ENCODE data around the gene FSCB.
"Not testable (repeated sequence)": the region's sequence is repeated elsewhere in the genome, so short reads cannot be mapped to it uniquely, and the experiment has no call there.

Gene FSCB

GRCh38 chr14:44507183-44507582, at the start of gene FSCB:
TSS of gene FSCB (minus strand) at chr14:44507283. CDS start at chr14:44506987, 296 bp downstream.
- DNase-seq: no peak

DNA sequence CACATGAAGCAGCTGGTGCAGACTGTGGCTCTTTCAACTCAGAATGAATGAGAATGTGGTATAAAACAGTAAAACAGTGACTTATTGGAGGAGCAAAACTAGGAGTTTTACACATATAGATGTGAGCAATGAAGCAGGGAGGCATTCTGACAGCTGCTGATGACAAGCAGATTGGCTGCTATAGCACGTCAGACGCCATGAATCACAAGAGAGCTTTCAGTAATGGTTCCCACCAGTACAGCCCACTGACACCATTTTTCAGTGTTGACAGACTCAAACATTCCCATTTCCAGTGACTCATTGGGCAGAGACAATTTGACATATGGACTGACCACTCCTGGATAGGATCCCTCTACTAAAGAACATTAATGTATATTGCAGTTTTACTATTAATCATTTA, 24.6 kb upstream of the FSCB start:
- no peak for DNase-seq

- DNase-seq: no peak
These were observed 23.4 kb upstream of the FSCB start for GRCh38 chr14:44530475-44530874.

- DNase-seq: no peak
These were observed 21.9 kb upstream of the FSCB start for GRCh38 chr14:44529026-44529425.

GRCh38 chr14:44528180-44528579, 21.1 kb upstream of the FSCB start:
- DNase-seq: no peak

- no peak for DNase-seq
These were observed 18.2 kb upstream of the FSCB start for GRCh38 chr14:44525237-44525636.

DNA sequence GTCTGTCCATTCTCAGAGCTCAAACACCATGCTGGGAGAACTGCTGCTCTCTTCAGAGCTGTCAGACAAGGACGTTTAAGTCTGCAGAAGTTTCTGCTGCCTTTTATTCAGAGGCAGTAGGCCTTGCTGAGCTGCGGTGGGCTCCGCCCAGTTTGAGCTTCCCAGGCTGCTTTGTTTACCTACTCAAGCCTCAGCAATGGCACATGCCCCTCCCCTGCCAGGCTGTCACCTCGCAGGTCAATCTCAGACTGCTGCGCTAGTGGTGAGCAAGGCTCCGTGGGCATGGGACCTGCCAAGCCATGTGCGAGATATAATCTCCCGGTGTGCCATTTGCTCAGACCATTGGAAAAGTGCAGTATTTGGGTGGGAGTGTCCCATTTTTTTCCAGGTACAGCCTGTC, 8.6 kb upstream of the FSCB start:
- DNase-seq: not testable (repeated sequence)

DNA sequence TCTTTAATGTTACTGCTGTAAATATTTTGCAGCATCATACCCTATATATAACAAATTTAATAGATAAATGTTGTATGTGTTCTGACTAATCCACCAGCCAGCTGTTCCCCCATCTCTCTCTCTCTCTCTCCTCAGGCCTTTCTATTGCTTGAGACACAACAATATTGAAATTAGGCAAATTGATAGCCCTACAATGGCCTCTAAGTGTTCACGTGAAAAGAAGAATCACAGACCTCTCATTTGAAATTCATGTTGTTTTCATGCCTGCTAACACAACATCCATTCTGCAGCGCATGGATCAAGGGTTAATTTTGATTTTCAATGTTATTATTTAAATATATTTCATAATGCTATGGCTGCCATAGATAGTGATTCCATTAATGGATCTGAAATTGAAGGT, 1.8 kb upstream of the FSCB start:
- no peak for DNase-seq

- DNase-seq: no peak
These were observed 1.5 kb downstream of the FSCB start for GRCh38 chr14:44505588-44505987.

DNA sequence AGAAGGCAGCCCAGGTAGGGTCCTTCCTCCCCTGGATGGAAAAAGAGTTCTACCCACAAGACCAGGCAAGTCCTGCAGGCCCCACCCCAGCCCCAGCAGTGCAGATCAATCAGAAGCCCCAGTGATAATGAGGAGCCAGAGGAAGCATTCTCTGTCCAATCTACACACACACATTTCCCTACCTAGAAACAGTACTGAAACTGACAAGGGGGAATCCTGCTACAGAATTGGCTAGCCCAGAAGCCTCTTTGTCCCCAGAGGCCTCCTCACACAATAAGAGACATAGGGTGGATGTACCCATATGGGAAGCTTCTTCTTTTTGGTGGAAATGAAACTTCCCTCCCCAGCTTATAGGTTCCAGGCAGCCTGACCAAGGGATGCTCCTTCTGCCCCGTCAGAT, 9.9 kb downstream of the FSCB start:
- DNase-seq: no peak

- DNase-seq: no peak
These were observed 12.9 kb downstream of the FSCB start for GRCh38 chr14:44494137-44494536.

- no peak for DNase-seq
These were observed 16.1 kb downstream of the FSCB start for GRCh38 chr14:44490966-44491365.

GRCh38 chr14:44477953-44478352, 29.1 kb downstream of the FSCB start:
- DNase-seq: no peak

GRCh38 chr14:44468771-44469170, 38.3 kb downstream of the FSCB start:
- DNase-seq: no peak

DNA sequence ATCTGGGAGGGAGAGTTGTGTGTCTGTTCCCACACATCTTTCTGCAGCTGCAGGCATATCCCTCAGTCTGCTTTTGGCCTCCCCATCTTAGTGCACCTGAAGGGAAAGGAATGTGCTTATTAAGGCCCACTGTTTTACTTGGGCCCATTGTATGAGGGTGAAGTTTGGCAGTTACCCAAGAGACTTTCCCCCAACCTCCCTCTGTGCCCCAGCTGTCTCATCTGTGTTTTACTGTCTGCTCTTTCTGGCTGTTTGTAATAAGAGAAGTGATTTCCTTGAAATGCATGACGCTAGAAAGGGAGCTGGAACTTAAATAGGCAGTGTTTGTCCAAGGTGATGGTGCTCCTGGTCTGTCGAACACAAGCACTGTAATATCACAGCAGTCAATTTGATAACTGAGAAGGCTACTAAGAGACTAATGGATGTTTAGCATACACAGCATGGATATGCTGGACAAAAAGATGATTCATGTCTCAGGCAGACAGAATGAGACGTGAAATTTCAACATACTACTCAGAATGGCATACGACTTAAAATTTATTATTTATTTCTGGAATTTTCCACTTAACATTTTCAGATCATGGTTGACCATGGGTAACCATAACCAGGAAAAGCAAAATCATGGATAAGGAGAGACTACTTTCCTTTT, 43.6 kb downstream of the FSCB start:
- peak; percentile 2 for DNase-seq

DNA sequence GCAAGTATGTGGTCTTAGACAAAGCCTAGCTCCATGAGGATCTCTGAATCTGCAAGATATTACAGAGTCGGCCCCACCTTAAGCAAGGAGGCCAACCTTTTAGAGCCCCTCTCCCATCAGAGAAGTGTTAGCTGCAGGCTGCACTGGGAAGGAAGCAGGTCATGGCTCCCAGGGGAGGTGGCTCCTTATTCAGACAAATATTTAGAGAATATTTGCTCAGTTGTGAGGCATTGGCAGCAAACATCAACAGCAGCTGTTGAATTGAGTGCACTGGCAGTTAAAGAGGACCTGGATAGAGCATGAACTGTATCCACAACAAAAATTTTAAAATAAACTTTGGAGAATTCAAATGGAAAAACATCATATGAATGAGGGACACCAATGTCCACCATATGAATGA, 44.7 kb downstream of the FSCB start:
- DNase-seq: no peak

DNA sequence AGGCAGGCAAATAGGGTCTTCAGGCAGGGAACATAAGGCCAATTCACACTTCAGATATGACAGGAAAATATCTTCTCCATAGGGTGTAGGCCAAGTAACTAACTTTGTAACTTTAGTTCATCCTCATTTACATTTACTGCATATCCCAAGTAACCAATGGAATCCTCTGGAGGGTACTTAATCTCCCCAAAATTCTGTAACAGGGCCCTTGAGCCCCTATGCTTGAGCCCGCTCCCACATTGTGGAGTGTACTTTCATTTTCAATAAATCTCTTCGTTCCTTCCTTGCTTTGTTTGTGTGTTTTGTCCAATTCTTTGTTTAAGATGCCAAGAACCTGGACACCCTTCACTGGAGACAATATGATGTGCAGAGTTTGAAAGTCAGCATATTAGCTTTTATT, 45.3 kb downstream of the FSCB start:
- DNase-seq: no peak

Measured in RPMI8226 (cell line).